H9 (cell line): ENCODE results near the gene GALNT13. TPM values are rescaled to one million over a fixed set of nuclear protein-coding genes. Genes with fewer than 3 reads are reported as not detected.

Experiments
- DNase-seq: peaks from one replicate; pipeline ENCODE4 v3.0.0-alpha.2; 2017
- H2AFZ ChIP-seq: one replicate; pipeline ENCODE4 v1.6.1; 2013; ENCODE audit warnings: mild to moderate bottlenecking, low read length, control low read depth, moderate library complexity
- H2AK5ac ChIP-seq: 2 replicates; pipeline ENCODE4 v1.6.1; 2013; ENCODE audit warnings: low read length, control low read depth, mixed read lengths; ENCODE audit not compliant: insufficient read length
- H2BK120ac ChIP-seq: one replicate; pipeline ENCODE4 v1.6.1; 2013; ENCODE audit warnings: low read depth, mild to moderate bottlenecking, low read length, control low read depth, inconsistent platforms; ENCODE audit not compliant: poor library complexity, severe bottlenecking
- H2BK12ac ChIP-seq: 2 replicates; pipeline ENCODE4 v1.6.1; 2013; ENCODE audit warnings: low read length, control low read depth, mixed read lengths, low read depth; ENCODE audit not compliant: insufficient read length
- H2BK15ac ChIP-seq: 2 replicates; pipeline ENCODE4 v1.6.1; 2013; ENCODE audit warnings: low read depth, low read length, control low read depth
- H2BK20ac ChIP-seq: one replicate; pipeline ENCODE4 v1.6.1; 2013; ENCODE audit warnings: low read depth, mild to moderate bottlenecking, low read length, control low read depth, inconsistent platforms; ENCODE audit not compliant: poor library complexity, severe bottlenecking
- H2BK5ac ChIP-seq: 2 replicates; pipeline ENCODE4 v1.6.1; 2013; ENCODE audit warnings: low read length, control low read depth, mixed read lengths; ENCODE audit not compliant: insufficient read length
- H3K14ac ChIP-seq: 2 replicates; pipeline ENCODE4 v1.6.1; 2013; ENCODE audit warnings: low read length, control low read depth; ENCODE audit not compliant: insufficient read depth
- H3K18ac ChIP-seq: 2 replicates; pipeline ENCODE4 v1.6.1; 2013; ENCODE audit warnings: low read depth, mild to moderate bottlenecking, mixed read lengths, low read length, control low read depth; ENCODE audit not compliant: insufficient read length
- H3K23ac ChIP-seq: 2 replicates; pipeline ENCODE4 v1.6.1; 2013; ENCODE audit warnings: low read length, control low read depth, mixed read lengths, low read depth; ENCODE audit not compliant: insufficient read length
- H3K23me2 ChIP-seq: 2 replicates; pipeline ENCODE4 v1.6.1; 2013; ENCODE audit warnings: low read depth, mild to moderate bottlenecking, mixed read lengths, low read length, control low read depth; ENCODE audit not compliant: insufficient read length, poor library complexity, severe bottlenecking
- H3K27ac ChIP-seq: 2 replicates; pipeline ENCODE4 v1.5.1; 2013; ENCODE audit warnings: low read length, control low read depth, mixed read lengths, low read depth; ENCODE audit not compliant: insufficient read length
- H3K27me3 ChIP-seq: 2 replicates; pipeline ENCODE4 v1.6.1; 2013; ENCODE audit warnings: low read length, control low read depth, inconsistent platforms; ENCODE audit not compliant: insufficient read depth
- H3K4ac ChIP-seq: 2 replicates; pipeline ENCODE4 v1.6.1; 2013; ENCODE audit warnings: low read depth, mild to moderate bottlenecking, control low read depth, inconsistent platforms, low read length, moderate library complexity
- H3K4me1 ChIP-seq: 2 replicates; pipeline ENCODE4 v1.6.1; 2013; ENCODE audit warnings: low read length, control low read depth, inconsistent platforms; ENCODE audit not compliant: insufficient read depth
- H3K4me2 ChIP-seq: 2 replicates; pipeline ENCODE4 v1.6.1; 2013; ENCODE audit warnings: low read length, control low read depth, mixed read lengths; ENCODE audit not compliant: insufficient read length, insufficient read depth
- H3K56ac ChIP-seq: 2 replicates; pipeline ENCODE4 v1.6.1; 2013; ENCODE audit warnings: low read depth, mild to moderate bottlenecking, mixed read lengths, low read length, control low read depth; ENCODE audit not compliant: insufficient read length
- H3K79me1 ChIP-seq: 2 replicates; pipeline ENCODE4 v1.6.1; 2013; ENCODE audit warnings: low read depth, mild to moderate bottlenecking, moderate library complexity, low read length, control low read depth, inconsistent platforms; ENCODE audit not compliant: insufficient read depth, poor library complexity, severe bottlenecking
- H3K79me2 ChIP-seq: 2 replicates; pipeline ENCODE4 v1.6.1; 2013; ENCODE audit warnings: low read length, control low read depth, inconsistent platforms; ENCODE audit not compliant: insufficient read depth
- H3K9ac ChIP-seq: 2 replicates; pipeline ENCODE4 v1.6.1; 2013; ENCODE audit warnings: low read length, control low read depth, mixed read lengths; ENCODE audit not compliant: insufficient read length; ENCODE audit errors: extremely low read depth
- H3K9me3 ChIP-seq: one replicate; pipeline ENCODE4 v1.6.1; 2013; ENCODE audit warnings: low read depth, low read length, inconsistent platforms; ENCODE audit not compliant: control insufficient read depth
- H3T11ph ChIP-seq: one replicate; pipeline ENCODE4 v1.6.1; 2013; ENCODE audit warnings: mild to moderate bottlenecking, low read length, control low read depth, inconsistent platforms
- H4K20me1 ChIP-seq: one replicate; pipeline ENCODE4 v1.6.1; 2013; ENCODE audit not compliant: control insufficient read depth, insufficient read length, insufficient read depth
- H4K5ac ChIP-seq: 2 replicates; pipeline ENCODE4 v1.6.1; 2013; ENCODE audit warnings: low read depth, mild to moderate bottlenecking, mixed read lengths, low read length, control low read depth; ENCODE audit not compliant: insufficient read length
- H4K8ac ChIP-seq: replicated peaks from 2 replicates; pipeline ENCODE4 v1.6.1; 2013; ENCODE audit warnings: low read length, control low read depth, mixed read lengths, low read depth; ENCODE audit not compliant: insufficient read length
- H4K91ac ChIP-seq: 2 replicates; pipeline ENCODE4 v1.6.1; 2013; ENCODE audit warnings: low read depth, mild to moderate bottlenecking, moderate library complexity, mixed read lengths, low read length, control low read depth; ENCODE audit not compliant: insufficient read length
- H3K27ac Mint-ChIP-seq, 3 experiments: 2 replicates in 2 of 3; 3 replicates in 1 of 3; pipeline ENCODE4 v1.8.0; 2020 to 2021; ENCODE audit warnings: mixed read lengths in 3 of 3, mild to moderate bottlenecking in 1 of 3, moderate library complexity in 1 of 3
- H3K27me3 Mint-ChIP-seq: 2 replicates; pipeline ENCODE4 v1.8.0; 2021; ENCODE audit warnings: low read depth, mild to moderate bottlenecking, moderate library complexity, mixed read lengths
- H3K36me3 Mint-ChIP-seq, 3 experiments: 2 replicates in 2 of 3; 3 replicates in 1 of 3; pipeline ENCODE4 v1.8.0; 2020 to 2021; ENCODE audit warnings: low read depth in 3 of 3, mixed read lengths in 3 of 3; ENCODE audit not compliant: insufficient read depth in 1 of 3
- H3K4me1 Mint-ChIP-seq, 2 experiments: 2 replicates each; pipeline ENCODE4 v1.8.0; 2020; ENCODE audit warnings: mixed read lengths in 2 of 2
- H3K4me3 Mint-ChIP-seq, 2 experiments: 2 replicates in 1 of 2; 3 replicates in 1 of 2; pipeline ENCODE4 v1.8.0; 2020 to 2021; ENCODE audit warnings: mild to moderate bottlenecking in 2 of 2, mixed read lengths in 2 of 2, moderate library complexity in 1 of 2
- H3K9me3 Mint-ChIP-seq, 2 experiments: 2 replicates in 1 of 2; 3 replicates in 1 of 2; pipeline ENCODE4 v1.8.0; 2020; ENCODE audit warnings: mild to moderate bottlenecking in 2 of 2, mixed read lengths in 2 of 2, moderate library complexity in 1 of 2
- CTCF ChIP-seq: fragments of 200-600 bp; sonication (generic); conservative IDR thresholded peaks from 3 replicates; pipeline ENCODE4 v1.8.0; 2021; ENCODE audit warnings: antibody characterized with exemption, mild to moderate bottlenecking
- WGBS: extraction: QIAGEN DNeasy Blood & Tissue Kit; methylation state at CpG from one replicate; pipeline ENCODE4 v1.1.7; 2013; ENCODE audit warnings: missing lambda C conversion rate, low lambda C conversion rate, mixed read lengths; ENCODE audit not compliant: insufficient read length; ENCODE audit errors: extremely low coverage; 5-methylcytosine and 5-hydroxymethylcytosine counted together
- total RNA-seq: library from RNA; stranded (reverse); gene quantifications from 2 replicates; pipeline ENCODE4 v1.2.1, GENCODE V29; 2021

The GALNT13 gene
- total RNA-seq, 1 experiment from 2014 or later: 6.6 TPM

DNA sequence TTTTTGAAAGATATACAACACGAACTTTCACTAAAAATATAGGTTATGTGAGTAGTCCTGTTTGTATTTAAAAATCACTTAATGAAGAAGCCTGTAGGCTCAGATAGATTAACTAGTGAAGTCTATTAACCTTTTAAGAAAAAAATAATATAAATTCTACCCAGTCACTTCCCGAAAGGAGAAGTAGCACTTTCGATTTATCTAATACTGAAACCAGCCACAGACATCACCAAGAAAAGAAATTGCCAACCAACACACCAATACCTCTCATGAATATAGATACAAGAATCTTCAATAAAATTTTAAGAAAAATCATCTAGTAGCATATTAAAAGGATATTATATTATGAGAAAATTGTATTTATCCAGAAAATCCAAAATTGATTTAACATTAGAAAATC is 160.5 kb downstream of the GALNT13 start:
- Histone ChIP-seq H3K14ac (no peak overlapping the region), H3K27ac (no peak overlapping the region), H2BK5ac (no peak overlapping the region), H4K20me1 (no peaks in the 10 kb centered on the region), H4K91ac (no peak overlapping the region), H3K18ac (no peak overlapping the region), H3K56ac (no peak overlapping the region), H3K79me1 (no peaks in the 10 kb centered on the region), H3K4ac (no peak overlapping the region), H2BK12ac (no peak overlapping the region), H2AFZ (no peak overlapping the region), H2BK15ac (no peak overlapping the region), H3K9me3 (no peaks in the 10 kb centered on the region), H3K9ac (no peak overlapping the region), H4K8ac (no peak overlapping the region), H2BK120ac (no peak overlapping the region), H3K23ac (no peak overlapping the region), H3K4me2 (no peak overlapping the region), H3T11ph (no peak overlapping the region), H3K4me1 (no peaks in the 10 kb centered on the region), H3K23me2 (no peaks in the 10 kb centered on the region), H4K5ac (no peak overlapping the region), H3K27me3 (no peaks in the 10 kb centered on the region), H2BK20ac (no peak overlapping the region), H2AK5ac (no peak overlapping the region), H3K79me2 (no peaks in the 10 kb centered on the region)
- WGBS: no CpG with 5 or more reads among the region's 3 CpGs
- Mint-ChIP-seq H3K27ac (no peak overlapping the region), H3K9me3 (no peaks in the 10 kb centered on the region), H3K36me3 (no peaks in the 10 kb centered on the region), H3K4me1 (0 out of 4 replicates have a peak, but pooled peaks cover 0 to 2% of the 10 kb centered on the region in 2 experiments), H3K27me3 (no peaks in the 10 kb centered on the region), H3K4me3 (no peak overlapping the region)
- no peak for TF ChIP-seq CTCF
- DNase-seq: no peak
